ENCODE measurements around the gene THSD4.
"Not testable (repeated sequence)": the region's sequence is repeated elsewhere in the genome, so short reads cannot be mapped to it uniquely, and the experiment has no call there.

DNA sequence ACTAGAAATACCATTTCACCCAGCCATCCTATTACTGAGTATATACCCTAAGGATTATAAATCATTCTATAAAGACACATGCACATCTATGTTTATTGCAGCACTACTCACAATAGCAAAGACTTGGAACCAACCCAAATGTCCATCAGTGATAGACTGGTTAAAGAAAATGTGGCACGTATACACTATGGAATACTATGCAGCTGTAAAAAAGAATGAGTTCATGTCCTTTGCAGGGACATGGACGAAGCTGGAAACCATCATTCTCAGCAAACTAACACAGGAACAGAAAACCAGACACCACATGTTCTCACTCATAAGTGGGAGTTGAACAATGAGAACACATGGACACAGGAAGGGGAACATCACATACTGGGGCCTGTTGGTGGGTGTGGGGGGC lies 324.2 kb downstream of the THSD4 start:
- not testable (repeated sequence) for TF ChIP-seq POLR2AphosphoS5 (IDR thresholded peaks at IDR 0.05); SMC3 (conservative IDR thresholded peaks at IDR 0.05; ENCODE audit: poor library complexity); TAF1 (IDR thresholded peaks at IDR 0.05; ENCODE audit: low read depth); EZH2 (IDR thresholded peaks at IDR 0.05; ENCODE audit: borderline replicate concordance, insufficient read depth, low read length, poor library complexity, severe bottlenecking); EP300 (conservative IDR thresholded peaks at IDR 0.05; ENCODE audit: poor library complexity, severe bottlenecking); MXI1 (conservative IDR thresholded peaks at IDR 0.05; ENCODE audit: poor library complexity, severe bottlenecking); RAD21 (conservative IDR thresholded peaks at IDR 0.05)
- TF ChIP-seq, protein P1, sequence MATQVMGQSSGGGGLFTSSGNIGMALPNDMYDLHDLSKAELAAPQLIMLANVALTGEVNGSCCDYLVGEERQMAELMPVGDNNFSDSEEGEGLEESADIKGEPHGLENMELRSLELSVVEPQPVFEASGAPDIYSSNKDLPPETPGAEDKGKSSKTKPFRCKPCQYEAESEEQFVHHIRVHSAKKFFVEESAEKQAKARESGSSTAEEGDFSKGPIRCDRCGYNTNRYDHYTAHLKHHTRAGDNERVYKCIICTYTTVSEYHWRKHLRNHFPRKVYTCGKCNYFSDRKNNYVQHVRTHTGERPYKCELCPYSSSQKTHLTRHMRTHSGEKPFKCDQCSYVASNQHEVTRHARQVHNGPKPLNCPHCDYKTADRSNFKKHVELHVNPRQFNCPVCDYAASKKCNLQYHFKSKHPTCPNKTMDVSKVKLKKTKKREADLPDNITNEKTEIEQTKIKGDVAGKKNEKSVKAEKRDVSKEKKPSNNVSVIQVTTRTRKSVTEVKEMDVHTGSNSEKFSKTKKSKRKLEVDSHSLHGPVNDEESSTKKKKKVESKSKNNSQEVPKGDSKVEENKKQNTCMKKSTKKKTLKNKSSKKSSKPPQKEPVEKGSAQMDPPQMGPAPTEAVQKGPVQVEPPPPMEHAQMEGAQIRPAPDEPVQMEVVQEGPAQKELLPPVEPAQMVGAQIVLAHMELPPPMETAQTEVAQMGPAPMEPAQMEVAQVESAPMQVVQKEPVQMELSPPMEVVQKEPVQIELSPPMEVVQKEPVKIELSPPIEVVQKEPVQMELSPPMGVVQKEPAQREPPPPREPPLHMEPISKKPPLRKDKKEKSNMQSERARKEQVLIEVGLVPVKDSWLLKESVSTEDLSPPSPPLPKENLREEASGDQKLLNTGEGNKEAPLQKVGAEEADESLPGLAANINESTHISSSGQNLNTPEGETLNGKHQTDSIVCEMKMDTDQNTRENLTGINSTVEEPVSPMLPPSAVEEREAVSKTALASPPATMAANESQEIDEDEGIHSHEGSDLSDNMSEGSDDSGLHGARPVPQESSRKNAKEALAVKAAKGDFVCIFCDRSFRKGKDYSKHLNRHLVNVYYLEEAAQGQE (IDR thresholded peaks at IDR 0.05; ENCODE audit: borderline replicate concordance): not testable (repeated sequence)
- TF ChIP-seq, protein P2, sequence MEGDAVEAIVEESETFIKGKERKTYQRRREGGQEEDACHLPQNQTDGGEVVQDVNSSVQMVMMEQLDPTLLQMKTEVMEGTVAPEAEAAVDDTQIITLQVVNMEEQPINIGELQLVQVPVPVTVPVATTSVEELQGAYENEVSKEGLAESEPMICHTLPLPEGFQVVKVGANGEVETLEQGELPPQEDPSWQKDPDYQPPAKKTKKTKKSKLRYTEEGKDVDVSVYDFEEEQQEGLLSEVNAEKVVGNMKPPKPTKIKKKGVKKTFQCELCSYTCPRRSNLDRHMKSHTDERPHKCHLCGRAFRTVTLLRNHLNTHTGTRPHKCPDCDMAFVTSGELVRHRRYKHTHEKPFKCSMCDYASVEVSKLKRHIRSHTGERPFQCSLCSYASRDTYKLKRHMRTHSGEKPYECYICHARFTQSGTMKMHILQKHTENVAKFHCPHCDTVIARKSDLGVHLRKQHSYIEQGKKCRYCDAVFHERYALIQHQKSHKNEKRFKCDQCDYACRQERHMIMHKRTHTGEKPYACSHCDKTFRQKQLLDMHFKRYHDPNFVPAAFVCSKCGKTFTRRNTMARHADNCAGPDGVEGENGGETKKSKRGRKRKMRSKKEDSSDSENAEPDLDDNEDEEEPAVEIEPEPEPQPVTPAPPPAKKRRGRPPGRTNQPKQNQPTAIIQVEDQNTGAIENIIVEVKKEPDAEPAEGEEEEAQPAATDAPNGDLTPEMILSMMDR (IDR thresholded peaks at IDR 0.05; ENCODE audit: poor library complexity, severe bottlenecking): not testable (repeated sequence)

All from neural cell (in vitro differentiated cells).